Peyer's patch (tissue), 4 donors: Measurements from ENCODE around the gene P3H4. TPM values are rescaled to one million over a fixed set of nuclear protein-coding genes. Genes with fewer than 3 reads are reported as not detected.
"Not testable (repeated sequence)": the region's sequence is repeated elsewhere in the genome, so short reads cannot be mapped to it uniquely, and the experiment has no call there.

Source experiments
- DNase-seq, 3 donors: peaks; one replicate each; pipeline ENCODE4 v3.0.0-alpha.2; 2017 to 2019
- H3K27ac ChIP-seq, 4 donors: fragments of 200-600 bp; sonication (generic); one replicate each; pipeline ENCODE4 v1.5.1; 2016 to 2019
- H3K27me3 ChIP-seq, 2 donors: fragments of 200-600 bp; sonication (generic); one replicate each; pipeline ENCODE4 v1.5.1; 2019
- H3K36me3 ChIP-seq, 3 donors: fragments of 200-600 bp; sonication (generic); one replicate each; pipeline ENCODE4 v1.5.1; 2016 to 2019
- H3K4me1 ChIP-seq, 4 donors: fragments of 200-600 bp; sonication (generic); one replicate each; pipeline ENCODE4 v1.5.1; 2016 to 2019
- H3K4me3 ChIP-seq, 4 donors: fragments of 200-600 bp; sonication (generic); 1 replicate in 3 of 4; 2 replicates in 1 of 4; pipeline ENCODE4 v1.5.1; 2016 to 2019; ENCODE audit warnings: mild to moderate bottlenecking in 1 of 4
- H3K9me3 ChIP-seq, 4 donors: fragments of 200-600 bp; sonication (generic); one replicate each; pipeline ENCODE4 v1.5.1; 2016 to 2019; ENCODE audit warnings: mild to moderate bottlenecking in 1 of 4
- CTCF ChIP-seq, 6 experiments: fragments of 450-650 bp in 4 of 6; fragments of 200-600 bp in 2 of 6; sonication (generic) in 1 of 6; IDR thresholded peaks; one replicate each; pipeline ENCODE4 v1.5.1; 2017 to 2019; ENCODE audit warnings: antibody characterized with exemption in 6 of 6, mild to moderate bottlenecking in 3 of 6, moderate library complexity in 1 of 6
- POLR2A ChIP-seq, 2 donors: fragments of 450-650 bp; IDR thresholded peaks; one replicate each; pipeline ENCODE4 v1.5.1; 2017; ENCODE audit warnings: antibody characterized with exemption in 2 of 2, mild to moderate bottlenecking in 2 of 2, moderate library complexity in 2 of 2
- total RNA-seq, 4 donors: library from RNA; depleted of rRNA; stranded (reverse); fragments of >200 nt; gene quantifications; one replicate each; pipeline ENCODE4 v1.1.0, GENCODE V29; 2016

Gene P3H4
- total RNA-seq, 4 donors from 2014 or later, result 9.5 to 23.1 (median 18.0) TPM

- Histone ChIP-seq H3K4me3 (peak overlapping the region; percentile 52 to 88 (median 77)), H3K9me3 (no peaks in the 10 kb centered on the region), H3K36me3 (peaks cover 0 to 17% (median 0%) of the 10 kb centered on the region in 3 donors), H3K27me3 (no peaks in the 10 kb centered on the region), H3K4me1 (peaks cover 0 to 5% (median 2%) of the 10 kb centered on the region in 4 donors), H3K27ac (peak overlapping the region in 3 of 4 donors; percentile 34 to 73 (median 54))
- DNase-seq, result no peak
- no peak for TF ChIP-seq POLR2A (IDR thresholded peaks at IDR 0.05)
- no peak for TF ChIP-seq CTCF (IDR thresholded peaks at IDR 0.05)
These were observed 23.6 kb upstream of the P3H4 start for GRCh38 chr17:41835214-41835799.

GRCh38 chr17:41829961-41830360 lies 18.2 kb upstream of the P3H4 start:
- H3K27me3 ChIP-seq, H3K4me3 ChIP-seq, H3K27ac ChIP-seq, H3K4me1 ChIP-seq, H3K9me3 ChIP-seq: not testable (repeated sequence)
- peaks cover 0 to 30% (median 0%) of the 10 kb centered on the region in 3 donors for H3K36me3 ChIP-seq
- peak in 1 of 3 donors; percentile 15 for DNase-seq

GRCh38 chr17:41825175-41825845 lies 13.6 kb upstream of the P3H4 start:
- H3K9me3 ChIP-seq, result no peaks in the 10 kb centered on the region
- no peaks in the 10 kb centered on the region for H3K4me1 ChIP-seq
- H3K4me3 ChIP-seq, result no peak overlapping the region
- peaks cover 0 to 13% (median 0%) of the 10 kb centered on the region in 3 donors for H3K36me3 ChIP-seq
- H3K27ac ChIP-seq, result no peak overlapping the region
- peak in 1 of 3 donors; percentile 20 for DNase-seq
- TF ChIP-seq POLR2A (IDR thresholded peaks at IDR 0.05) (no peak), CTCF (IDR thresholded peaks at IDR 0.05) (no peak)
- no peaks in the 10 kb centered on the region for H3K27me3 ChIP-seq

GRCh38 chr17:41824086-41824485 lies 12.3 kb upstream of the P3H4 start:
- Histone ChIP-seq H3K36me3 (peaks cover 0 to 7% (median 0%) of the 10 kb centered on the region in 3 donors), H3K4me1 (no peaks in the 10 kb centered on the region), H3K9me3 (no peaks in the 10 kb centered on the region), H3K27ac (no peak overlapping the region), H3K27me3 (no peaks in the 10 kb centered on the region), H3K4me3 (no peak overlapping the region)
- TF ChIP-seq CTCF (IDR thresholded peaks at IDR 0.05) (no peak), POLR2A (IDR thresholded peaks at IDR 0.05) (no peak)
- DNase-seq, result no peak

- H3K4me3 ChIP-seq, result no peak overlapping the region
- H3K27me3 ChIP-seq, result no peaks in the 10 kb centered on the region
- H3K36me3 ChIP-seq, result peaks cover 0 to 2% (median 0%) of the 10 kb centered on the region in 3 donors
- no peaks in the 10 kb centered on the region for H3K4me1 ChIP-seq
- H3K9me3 ChIP-seq, result no peaks in the 10 kb centered on the region
- TF ChIP-seq CTCF (IDR thresholded peaks at IDR 0.05) (no peak), POLR2A (IDR thresholded peaks at IDR 0.05) (no peak)
- no peak overlapping the region for H3K27ac ChIP-seq
- DNase-seq, result no peak
These were observed 11.8 kb upstream of the P3H4 start for GRCh38 chr17:41823580-41823979.

GRCh38 chr17:41823141-41823524 lies 11.4 kb upstream of the P3H4 start:
- Histone ChIP-seq H3K36me3 (no peaks in the 10 kb centered on the region), H3K27ac (no peak overlapping the region), H3K27me3 (no peaks in the 10 kb centered on the region), H3K4me3 (no peak overlapping the region), H3K4me1 (no peaks in the 10 kb centered on the region), H3K9me3 (no peaks in the 10 kb centered on the region)
- no peak for TF ChIP-seq POLR2A (IDR thresholded peaks at IDR 0.05)
- TF ChIP-seq CTCF (IDR thresholded peaks at IDR 0.05), result no peak
- no peak for DNase-seq
